ENCODE results near the gene CNTNAP1. TPM values are rescaled to one million over a fixed set of nuclear protein-coding genes. Genes with fewer than 3 reads are reported as not detected.

The CNTNAP1 gene
- total and polyA plus RNA-seq, 9 of the 15 experiments (the other 6 are each of a cell fraction or from before 2014, with no cell fraction given) = 0.10 to 1.8 (median 0.62) TPM

DNA sequence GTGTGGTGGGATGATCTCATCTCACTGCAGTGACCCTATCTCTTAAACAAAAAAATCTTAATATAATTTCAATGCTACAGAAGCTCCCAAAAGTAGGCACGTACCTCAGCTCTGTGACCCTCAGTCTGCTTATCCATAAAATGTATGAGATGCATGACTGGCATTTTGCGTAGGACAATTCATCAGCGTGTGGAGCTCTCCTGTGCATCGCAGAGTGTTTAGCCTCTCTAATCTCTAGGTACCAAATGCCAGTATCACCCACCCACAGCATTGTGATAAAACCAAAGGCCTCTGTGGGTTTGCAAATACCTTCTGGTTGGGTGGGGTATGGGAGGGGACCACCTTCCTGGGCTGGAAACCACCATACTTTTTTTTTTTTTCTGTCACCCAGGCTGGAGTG lies 42.2 kb upstream of the CNTNAP1 start:
- H3K36me3 ChIP-seq (ENCODE audit: control insufficient read depth, insufficient read depth, low read length) = no peaks in the 10 kb centered on the region
- CTCF ChIA-PET (ENCODE audit: low intra/inter-chr PET ratio) = no interaction called here
- no peaks in the 10 kb centered on the region for H3K9me1 ChIP-seq (ENCODE audit: control insufficient read depth, insufficient read depth, low read length)
- H3K79me2 ChIP-seq (ENCODE audit: control insufficient read depth, insufficient read depth, low read length) = no peaks in the 10 kb centered on the region
- H2AFZ ChIP-seq (ENCODE audit: low read depth, low read length) = no peak overlapping the region
- WGBS (ENCODE audit: insufficient coverage, low coverage, missing lambda C conversion rate) = 8% methylated on average over 4 of the region's 4 CpGs
- H3K9ac ChIP-seq (ENCODE audit: insufficient read depth in 1 of 2, low read depth in 2 of 2, low read length in 2 of 2) = 0 out of 4 replicates have a peak overlapping the region, but pooled peaks of 1 of the 2 experiments have one; percentile 29
- DNase-seq (ENCODE audit: extremely low read depth in 1 of 4, low spot score in 3 of 4) (peak in 1 of 4 experiments; percentile 27), ATAC-seq (peak; percentile 56), FAIRE-seq (peak; percentile 32)
- no peak overlapping the region for H3K27ac ChIP-seq (ENCODE audit: extremely low read depth, low read depth, low read length)
- no peak overlapping the region for H3K4me2 ChIP-seq (ENCODE audit: insufficient read depth, low read length)
- BruUV-seq (replicated peaks) = no TSS peak
- intact Hi-C loops (cut with micrococcal nuclease) = no loop called here
- no peak overlapping the region for H3K4me3 ChIP-seq
- POLR2A ChIA-PET = interaction anchor here (0.6 kb wide), 1 partner anchor 21 kb away, joined by 3 read pairs; no protein-coding TSS in a partner anchor
- in situ Hi-C loops (cut with MboI) = no loop called here
- H3K9me3 ChIP-seq (replicated peaks; ENCODE audit: control insufficient read depth, insufficient read depth, low read depth, low read length) = no peaks in the 10 kb centered on the region
- peaks cover 0 to 2% of the 10 kb centered on the region in 2 experiments; a peak in 2 of 5 replicates for H3K4me1 ChIP-seq (replicated peaks in 1 of 2; ENCODE audit: control insufficient read depth in 2 of 2, insufficient read depth in 2 of 2, low read length in 2 of 2)
- H3K27me3 ChIP-seq (ENCODE audit: control insufficient read depth in 2 of 2, insufficient read depth in 2 of 2, low read length in 2 of 2) = no peaks in the 10 kb centered on the region
- H4K20me1 ChIP-seq (replicated peaks; ENCODE audit: control insufficient read depth, insufficient read depth, low read length) = no peaks in the 10 kb centered on the region
- TF ChIP-seq BCOR (IDR thresholded peaks at IDR 0.05) (0 out of 2 replicates have a peak, but pooled peaks have one; percentile 31), CBFA2T3 (IDR thresholded peaks at IDR 0.05) (peak; percentile 72), CEBPB (tag; IDR thresholded peaks at IDR 0.05) (no peak), C11orf30 (IDR thresholded peaks at IDR 0.05; ENCODE audit: low read depth) (peak; percentile 11; the same call in 1 of the 2 replicates), RBM25 (IDR thresholded peaks at IDR 0.05; ENCODE audit: low read depth, low read length, severe bottlenecking) (peak; percentile 2), ZFP36 (IDR thresholded peaks at IDR 0.05; ENCODE audit: low read depth, low read length, partially characterized antibody) (peak; percentile 44), ZBTB7A (IDR thresholded peaks at IDR 0.05; ENCODE audit: borderline replicate concordance, control insufficient read depth, low read depth, low read length) (0 out of 2 replicates have a peak, but pooled peaks have one; percentile 21), CBFA2T2 (conservative IDR thresholded peaks at IDR 0.05) (0 out of 2 replicates have a peak, but pooled peaks have one; percentile 45), TEAD4 (IDR thresholded peaks at IDR 0.05; ENCODE audit: low read length) (peak; percentile 47; the same call in 1 of the 2 replicates), TEAD4 (CRISPR knock-in tag; IDR thresholded peaks at IDR 0.05; ENCODE audit: borderline replicate concordance) (no peak), PHB (CRISPR knock-in tag; IDR thresholded peaks at IDR 0.05) (no peak), RFX5 (IDR thresholded peaks at IDR 0.05; ENCODE audit: low read depth, low read length) (no peak), RBM15 (IDR thresholded peaks at IDR 0.05; ENCODE audit: insufficient read depth, low read length) (no peak), TAL1 (IDR thresholded peaks at IDR 0.05) (peak; percentile 30; the same call in 1 of the 2 replicates)
- TF ChIP-seq, protein P1, sequence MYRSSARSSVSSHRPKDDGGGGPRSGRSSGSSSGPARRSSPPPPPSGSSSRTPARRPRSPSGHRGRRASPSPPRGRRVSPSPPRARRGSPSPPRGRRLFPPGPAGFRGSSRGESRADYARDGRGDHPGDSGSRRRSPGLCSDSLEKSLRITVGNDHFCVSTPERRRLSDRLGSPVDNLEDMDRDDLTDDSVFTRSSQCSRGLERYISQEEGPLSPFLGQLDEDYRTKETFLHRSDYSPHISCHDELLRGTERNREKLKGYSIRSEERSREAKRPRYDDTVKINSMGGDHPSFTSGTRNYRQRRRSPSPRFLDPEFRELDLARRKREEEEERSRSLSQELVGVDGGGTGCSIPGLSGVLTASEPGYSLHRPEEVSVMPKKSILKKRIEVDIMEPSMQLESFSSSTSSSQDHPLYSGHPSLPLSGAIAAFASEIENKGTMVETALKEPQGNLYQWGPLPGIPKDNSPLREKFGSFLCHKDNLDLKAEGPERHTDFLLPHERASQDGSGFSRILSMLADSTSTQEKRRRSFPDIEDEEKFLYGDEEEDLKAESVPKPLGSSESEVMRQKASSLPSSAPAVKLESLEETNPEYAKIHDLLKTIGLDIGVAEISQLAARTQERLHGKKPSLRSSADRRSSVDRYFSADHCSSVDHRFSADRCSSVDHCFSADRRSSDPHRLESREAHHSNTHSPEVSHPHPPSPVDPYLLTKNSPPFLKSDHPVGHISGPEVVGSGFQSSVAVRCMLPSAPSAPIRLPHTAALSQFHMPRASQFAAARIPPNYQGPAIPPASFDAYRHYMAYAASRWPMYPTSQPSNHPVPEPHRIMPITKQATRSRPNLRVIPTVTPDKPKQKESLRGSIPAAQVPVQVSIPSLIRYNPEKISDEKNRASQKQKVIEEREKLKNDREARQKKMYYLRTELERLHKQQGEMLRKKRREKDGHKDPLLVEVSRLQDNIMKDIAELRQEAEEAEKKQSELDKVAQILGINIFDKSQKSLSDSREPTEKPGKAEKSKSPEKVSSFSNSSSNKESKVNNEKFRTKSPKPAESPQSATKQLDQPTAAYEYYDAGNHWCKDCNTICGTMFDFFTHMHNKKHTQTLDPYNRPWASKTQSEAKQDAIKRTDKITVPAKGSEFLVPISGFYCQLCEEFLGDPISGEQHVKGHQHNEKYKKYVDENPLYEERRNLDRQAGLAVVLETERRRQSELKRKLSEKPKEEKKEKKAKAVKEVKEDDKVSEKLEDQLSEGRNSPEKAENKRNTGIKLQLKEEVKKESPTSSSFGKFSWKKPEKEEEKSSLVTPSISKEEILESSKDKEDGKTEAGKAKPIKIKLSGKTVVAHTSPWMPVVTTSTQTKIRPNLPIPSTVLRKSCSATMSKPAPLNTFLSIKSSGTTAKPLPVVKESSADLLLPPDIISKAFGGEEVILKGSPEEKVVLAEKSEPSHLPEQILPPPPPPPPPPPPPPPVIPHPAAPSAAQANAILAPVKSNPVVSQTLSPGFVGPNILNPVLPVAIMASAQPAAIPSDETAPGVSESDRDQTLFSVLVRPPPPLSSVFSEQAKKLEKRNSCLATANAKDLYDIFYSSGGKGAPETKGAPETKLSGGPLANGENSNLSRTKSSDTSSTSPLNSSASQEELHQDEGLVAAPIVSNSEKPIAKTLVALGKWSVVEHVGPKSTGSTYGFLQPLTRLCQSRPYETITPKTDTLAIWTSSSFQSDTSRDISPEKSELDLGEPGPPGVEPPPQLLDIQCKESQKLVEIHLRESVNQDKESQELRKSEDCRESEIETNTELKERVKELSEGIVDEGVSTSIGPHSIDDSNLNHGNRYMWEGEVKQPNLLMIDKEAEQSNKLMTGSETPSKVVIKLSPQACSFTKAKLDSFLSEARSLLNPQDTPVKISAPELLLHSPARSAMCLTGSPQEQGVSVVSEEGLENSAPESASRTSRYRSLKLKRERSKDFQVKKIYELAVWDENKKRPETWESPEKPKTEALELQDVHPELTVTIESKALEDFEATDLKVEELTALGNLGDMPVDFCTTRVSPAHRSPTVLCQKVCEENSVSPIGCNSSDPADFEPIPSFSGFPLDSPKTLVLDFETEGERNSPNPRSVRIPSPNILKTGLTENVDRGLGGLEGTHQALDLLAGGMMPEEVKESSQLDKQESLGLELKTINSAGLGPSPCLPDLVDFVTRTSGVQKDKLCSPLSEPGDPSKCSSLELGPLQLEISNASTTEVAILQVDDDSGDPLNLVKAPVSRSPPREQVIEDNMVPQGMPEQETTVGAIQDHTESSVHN (IDR thresholded peaks at IDR 0.05; ENCODE audit: borderline replicate concordance in 1 of 2, low read depth in 1 of 2) = no peak
- TF ChIP-seq, protein P2, sequence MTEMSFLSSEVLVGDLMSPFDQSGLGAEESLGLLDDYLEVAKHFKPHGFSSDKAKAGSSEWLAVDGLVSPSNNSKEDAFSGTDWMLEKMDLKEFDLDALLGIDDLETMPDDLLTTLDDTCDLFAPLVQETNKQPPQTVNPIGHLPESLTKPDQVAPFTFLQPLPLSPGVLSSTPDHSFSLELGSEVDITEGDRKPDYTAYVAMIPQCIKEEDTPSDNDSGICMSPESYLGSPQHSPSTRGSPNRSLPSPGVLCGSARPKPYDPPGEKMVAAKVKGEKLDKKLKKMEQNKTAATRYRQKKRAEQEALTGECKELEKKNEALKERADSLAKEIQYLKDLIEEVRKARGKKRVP (CRISPR knock-in tag; IDR thresholded peaks at IDR 0.05) = no peak

Measured in K562 (cell line).